OCI-LY1 (cell line): ENCODE measurements around the gene FAM25C.
"Not testable (repeated sequence)": the region's sequence is repeated elsewhere in the genome, so short reads cannot be mapped to it uniquely, and the experiment has no call there.

Experiments used
- EZH2 ChIP-seq: fragments of 200-600 bp; sonication (generic), shearing (Covaris generic); IDR thresholded peaks from 2 replicates; pipeline ENCODE4 v1.8.0; 2017; ENCODE audit warnings: borderline replicate concordance, mixed run types, mild to moderate bottlenecking, antibody characterized with exemption, low read length, moderate library complexity, mixed read lengths
- TF ChIP-seq, protein P1 (sequence below): fragments of 200-600 bp; sonication (generic), shearing (Covaris generic); IDR thresholded peaks from 2 replicates; pipeline ENCODE4 v1.5.1; 2017; ENCODE audit warnings: mild to moderate bottlenecking, antibody characterized with exemption, low read length, moderate library complexity, mixed read lengths

DNA sequence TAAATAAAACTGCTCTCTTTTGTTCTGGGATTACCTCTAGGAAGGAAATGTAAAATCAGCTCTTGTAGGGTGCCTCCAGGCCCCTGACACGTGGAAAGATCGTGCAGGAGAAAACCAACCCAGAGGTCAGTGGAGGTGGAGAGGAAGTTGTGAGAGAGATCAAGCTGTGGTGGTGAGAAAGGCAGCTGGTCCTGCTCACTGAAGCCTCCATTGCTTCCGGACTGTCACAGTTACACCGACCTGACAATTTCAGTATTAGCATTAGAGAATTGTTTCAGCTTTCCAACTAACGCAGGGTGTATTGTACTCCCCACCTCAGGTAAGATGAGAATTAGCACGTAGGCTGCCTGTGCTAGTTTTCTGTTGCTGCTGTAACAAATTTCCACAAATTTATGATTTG, 30.6 kb downstream of the FAM25C start:
- TF ChIP-seq, protein P1, sequence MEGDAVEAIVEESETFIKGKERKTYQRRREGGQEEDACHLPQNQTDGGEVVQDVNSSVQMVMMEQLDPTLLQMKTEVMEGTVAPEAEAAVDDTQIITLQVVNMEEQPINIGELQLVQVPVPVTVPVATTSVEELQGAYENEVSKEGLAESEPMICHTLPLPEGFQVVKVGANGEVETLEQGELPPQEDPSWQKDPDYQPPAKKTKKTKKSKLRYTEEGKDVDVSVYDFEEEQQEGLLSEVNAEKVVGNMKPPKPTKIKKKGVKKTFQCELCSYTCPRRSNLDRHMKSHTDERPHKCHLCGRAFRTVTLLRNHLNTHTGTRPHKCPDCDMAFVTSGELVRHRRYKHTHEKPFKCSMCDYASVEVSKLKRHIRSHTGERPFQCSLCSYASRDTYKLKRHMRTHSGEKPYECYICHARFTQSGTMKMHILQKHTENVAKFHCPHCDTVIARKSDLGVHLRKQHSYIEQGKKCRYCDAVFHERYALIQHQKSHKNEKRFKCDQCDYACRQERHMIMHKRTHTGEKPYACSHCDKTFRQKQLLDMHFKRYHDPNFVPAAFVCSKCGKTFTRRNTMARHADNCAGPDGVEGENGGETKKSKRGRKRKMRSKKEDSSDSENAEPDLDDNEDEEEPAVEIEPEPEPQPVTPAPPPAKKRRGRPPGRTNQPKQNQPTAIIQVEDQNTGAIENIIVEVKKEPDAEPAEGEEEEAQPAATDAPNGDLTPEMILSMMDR = not testable (repeated sequence)
- not testable (repeated sequence) for TF ChIP-seq EZH2
